PFSK-1 (cell line): ENCODE results near the gene ZNF746.

Source experiments
- FOXP2 ChIP-seq: optimal IDR thresholded peaks from 2 replicates; pipeline ENCODE3; 2011; ENCODE audit warnings: borderline replicate concordance, control low read depth, inconsistent platforms; ENCODE audit not compliant: insufficient read depth; ENCODE audit errors: extremely low read length, extremely low read depth
- POLR2AphosphoS5 ChIP-seq: IDR thresholded peaks from 2 replicates; pipeline ENCODE4 v1.6.1; 2012; ENCODE audit warnings: low read depth, mild to moderate bottlenecking, control low read depth, low read length, moderate library complexity
- REST ChIP-seq, 2 experiments: IDR thresholded peaks; 2 replicates each; pipeline versions ENCODE4 v1.6.1 to v1.8.0; 2011 to 2012; ENCODE audit warnings: low read depth in 2 of 2, low read length in 2 of 2, control low read depth in 1 of 2, inconsistent platforms in 1 of 2, mild to moderate bottlenecking in 1 of 2, moderate library complexity in 1 of 2; ENCODE audit not compliant: insufficient read depth in 1 of 2
- SIN3A ChIP-seq: IDR thresholded peaks from 2 replicates; pipeline ENCODE4 v1.6.1; 2012; ENCODE audit warnings: mild to moderate bottlenecking, low read length, moderate library complexity, borderline replicate concordance; ENCODE audit not compliant: insufficient read depth
- TAF1 ChIP-seq: IDR thresholded peaks from 2 replicates; pipeline ENCODE4 v1.6.1; 2012; ENCODE audit warnings: low read length, control low read depth, borderline replicate concordance; ENCODE audit not compliant: insufficient read depth

ZNF746 gene

DNA sequence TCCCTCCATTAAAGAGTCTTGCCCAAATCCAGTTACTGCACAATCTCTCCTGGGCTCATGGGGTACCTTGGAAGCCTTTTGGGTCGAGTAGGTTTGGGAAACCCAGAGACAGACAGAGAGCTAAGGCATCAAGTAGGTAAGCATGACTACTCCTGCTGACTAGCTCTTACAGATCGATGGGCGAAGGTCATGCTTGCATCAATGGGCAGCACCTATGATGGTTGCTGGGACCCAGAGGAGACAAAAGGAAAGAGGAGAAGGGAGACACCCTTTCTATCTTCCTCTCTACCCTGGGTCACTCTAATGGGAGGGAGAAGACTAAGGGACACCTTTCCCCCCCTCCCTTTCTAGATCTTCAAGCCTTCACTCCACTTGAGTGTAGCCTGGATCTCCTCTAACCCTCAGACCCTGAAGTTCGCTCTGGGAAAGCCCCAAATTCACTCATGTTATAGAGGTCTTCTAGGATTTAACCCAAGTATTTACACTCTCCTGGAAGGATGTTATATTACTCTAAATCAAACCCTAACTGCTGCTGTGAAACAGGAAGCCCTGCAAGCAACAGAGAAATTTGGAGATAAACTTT, 31.6 kb upstream of the ZNF746 start:
- TF ChIP-seq FOXP2 (no peak), REST (IDR thresholded peaks at IDR 0.05; ENCODE audit: insufficient read depth in 1 of 2, low read depth in 2 of 2, low read length in 2 of 2) (no peak), SIN3A (no peak), POLR2AphosphoS5 (no peak), TAF1 (no peak)

- TF ChIP-seq POLR2AphosphoS5, result no peak
- no peak for TF ChIP-seq SIN3A
- TF ChIP-seq TAF1, result no peak
- TF ChIP-seq FOXP2, result no peak
- TF ChIP-seq REST (IDR thresholded peaks at IDR 0.05; ENCODE audit: insufficient read depth in 1 of 2, low read depth in 2 of 2, low read length in 2 of 2), result no peak
These were observed 29.8 kb upstream of the ZNF746 start for GRCh38 chr7:149527414-149527813.

DNA sequence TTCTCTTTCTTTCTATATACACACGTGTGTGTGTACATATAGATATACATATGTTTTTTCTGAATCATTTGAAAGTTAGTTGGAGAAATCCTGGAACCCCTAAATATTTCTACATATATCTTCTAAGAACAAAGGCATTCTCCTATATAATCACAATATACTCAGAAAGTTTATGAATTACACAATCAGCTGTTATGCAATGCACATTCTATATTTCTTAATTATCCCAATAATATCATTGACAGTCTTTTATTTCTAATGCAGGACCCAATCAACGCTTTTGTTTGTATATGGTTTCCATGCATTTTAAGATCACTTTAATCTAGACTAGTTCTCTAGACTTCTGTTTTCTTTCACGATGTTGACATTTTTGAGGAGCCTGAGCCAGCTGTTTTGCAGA, 27.7 kb upstream of the ZNF746 start:
- TF ChIP-seq TAF1, result no peak
- no peak for TF ChIP-seq POLR2AphosphoS5
- TF ChIP-seq REST (IDR thresholded peaks at IDR 0.05; ENCODE audit: insufficient read depth in 1 of 2, low read depth in 2 of 2, low read length in 2 of 2), result no peak
- no peak for TF ChIP-seq FOXP2

DNA sequence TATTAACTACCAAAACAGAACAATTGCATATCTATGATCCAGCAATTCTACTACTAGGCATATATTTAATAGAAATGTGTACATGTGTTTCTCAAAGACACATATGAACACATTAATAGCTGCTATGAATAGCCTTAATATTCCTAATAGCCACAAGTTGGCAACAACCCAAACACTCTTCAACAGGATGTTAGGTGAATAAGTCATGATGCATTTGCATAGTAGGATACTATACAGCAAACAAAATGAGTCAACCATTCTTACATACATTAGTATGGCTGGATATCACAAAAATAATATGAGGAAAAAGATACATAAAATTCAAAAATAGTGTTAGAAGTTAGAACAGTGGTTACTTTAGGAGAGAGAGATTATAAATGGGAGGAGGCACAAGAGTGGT, 26.8 kb upstream of the ZNF746 start:
- TF ChIP-seq TAF1 (no peak), REST (IDR thresholded peaks at IDR 0.05; ENCODE audit: insufficient read depth in 1 of 2, low read depth in 2 of 2, low read length in 2 of 2) (no peak), POLR2AphosphoS5 (no peak), FOXP2 (no peak), SIN3A (no peak)

- TF ChIP-seq SIN3A, result no peak
- TF ChIP-seq FOXP2, result no peak
- no peak for TF ChIP-seq REST (IDR thresholded peaks at IDR 0.05; ENCODE audit: insufficient read depth in 1 of 2, low read depth in 2 of 2, low read length in 2 of 2)
- TF ChIP-seq POLR2AphosphoS5, result no peak
- no peak for TF ChIP-seq TAF1
These were observed 12.6 kb upstream of the ZNF746 start for GRCh38 chr7:149510248-149510647.
